Left ventricle myocardium superior (tissue), 1 donor: Measurements from ENCODE around the gene TRIM9. TPM values are rescaled to one million over a fixed set of nuclear protein-coding genes. Genes with fewer than 3 reads are reported as not detected.

Source experiments
- ATAC-seq: fragments of 200-7000 bp; cut with Tn5 transposase; one replicate; pipeline ENCODE4 v1.9.1; 2020; ENCODE audit warnings: mild to moderate bottlenecking, moderate library complexity
- DNase-seq: peaks from one replicate; pipeline ENCODE4 v3.0.0-alpha.2; 2020
- intact Hi-C: fragments of 100-400 bp; cut with micrococcal nuclease; formaldehyde crosslinking; loops from one replicate; pipeline ENCODE4 v1.11.0; 2022
- total RNA-seq: library from RNA; stranded (reverse); fragmentation: NEBNext Ultra II Directional; extraction: Animal tissue kit (Norgen Biotek cat#: 25700); gene quantifications from one replicate; pipeline ENCODE4 v1.2.1, GENCODE V29; 2021
- donor health status: DM: no; HTN: yes; CAD: no; lungs with severe emphysema.

The TRIM9 gene
- total RNA-seq, 1 donor from 2014 or later, result 0.42 TPM

- DNase-seq (no peak), ATAC-seq (no peak)
- intact Hi-C loops, result loop anchor here (10.0 kb wide), 1 partner anchor 106 kb away; no protein-coding TSS in a partner anchor
These were observed 24.2 kb downstream of the TRIM9 start for GRCh38 chr14:51070726-51071125.

- intact Hi-C loops, result no loop called here
- ATAC-seq (no peak), DNase-seq (no peak)
These were observed 25.9 kb downstream of the TRIM9 start for GRCh38 chr14:51069055-51069454.

- intact Hi-C loops, result no loop called here
- DNase-seq (no peak), ATAC-seq (no peak)
These were observed 26.6 kb downstream of the TRIM9 start for GRCh38 chr14:51068268-51068667.

- DNase-seq (no peak), ATAC-seq (no peak)
- intact Hi-C loops, result no loop called here
These were observed 27.6 kb downstream of the TRIM9 start for GRCh38 chr14:51067295-51067694.

- ATAC-seq, result no peak
- DNase-seq, result no peak
- intact Hi-C loops, result no loop called here
These were observed 28.3 kb downstream of the TRIM9 start for GRCh38 chr14:51066576-51066975.

- ATAC-seq (no peak), DNase-seq (no peak)
- intact Hi-C loops, result no loop called here
These were observed 35.9 kb downstream of the TRIM9 start for GRCh38 chr14:51059032-51059431.

GRCh38 chr14:51058382-51058781, 36.5 kb downstream of the TRIM9 start:
- DNase-seq (no peak), ATAC-seq (no peak)
- intact Hi-C loops, result no loop called here

GRCh38 chr14:51056421-51056820, 38.5 kb downstream of the TRIM9 start:
- intact Hi-C loops, result no loop called here
- no peak for DNase-seq

GRCh38 chr14:51053157-51053556, 41.7 kb downstream of the TRIM9 start:
- no peak for ATAC-seq
- intact Hi-C loops, result no loop called here
- no peak for DNase-seq

More at GRCh38 chr14:51056421-51056820, 38.5 kb downstream of the TRIM9 start:
- no peak for ATAC-seq

- DNase-seq (no peak), ATAC-seq (no peak)
These were observed 49.9 kb downstream of the TRIM9 start for GRCh38 chr14:51044961-51045360.

GRCh38 chr14:51041883-51042282, 53.0 kb downstream of the TRIM9 start:
- intact Hi-C loops, result no loop called here
- DNase-seq, result no peak
- ATAC-seq, result no peak

More at GRCh38 chr14:51044961-51045360, 49.9 kb downstream of the TRIM9 start:
- intact Hi-C loops, result no loop called here

GRCh38 chr14:51041108-51041531, 53.8 kb downstream of the TRIM9 start:
- ATAC-seq, result no peak
- intact Hi-C loops, result no loop called here

GRCh38 chr14:51039252-51039651, 55.7 kb downstream of the TRIM9 start:
- DNase-seq, result no peak
- intact Hi-C loops, result no loop called here
- no peak for ATAC-seq

More at GRCh38 chr14:51041108-51041531, 53.8 kb downstream of the TRIM9 start:
- no peak for DNase-seq

- DNase-seq (no peak), ATAC-seq (no peak)
- intact Hi-C loops, result no loop called here
These were observed 59.2 kb downstream of the TRIM9 start for GRCh38 chr14:51035611-51036192.

GRCh38 chr14:51028851-51029754, 65.8 kb downstream of the TRIM9 start:
- DNase-seq (no peak), ATAC-seq (no peak)
- intact Hi-C loops, result no loop called here

GRCh38 chr14:51028361-51028760, 66.5 kb downstream of the TRIM9 start:
- DNase-seq (no peak), ATAC-seq (no peak)
- intact Hi-C loops, result no loop called here

- no peak for DNase-seq
- no peak for ATAC-seq
- intact Hi-C loops, result no loop called here
These were observed 70.5 kb downstream of the TRIM9 start for GRCh38 chr14:51024377-51024776.

- intact Hi-C loops, result no loop called here
- ATAC-seq (no peak), DNase-seq (no peak)
These were observed 70.9 kb downstream of the TRIM9 start for GRCh38 chr14:51023964-51024363.

GRCh38 chr14:51022769-51023168, 72.1 kb downstream of the TRIM9 start:
- intact Hi-C loops, result no loop called here
- DNase-seq (no peak), ATAC-seq (no peak)

- no peak for DNase-seq
- intact Hi-C loops, result no loop called here
- peak; percentile 60 for ATAC-seq
These were observed 74.7 kb downstream of the TRIM9 start for GRCh38 chr14:51020024-51020710.
